Tibial nerve (tissue), 4 donors: Measurements from ENCODE around the gene FUT6. TPM values are rescaled to one million over a fixed set of nuclear protein-coding genes. Genes with fewer than 3 reads are reported as not detected.

Source experiments
- DNase-seq, 2 donors: peaks; one replicate each; pipeline ENCODE4 v3.0.0-alpha.2; 2019; ENCODE audit warnings: low spot score in 2 of 2
- H3K27ac ChIP-seq, 4 donors: fragments of 200-600 bp; sonication (generic) in 3 of 4; one replicate each; pipeline ENCODE4 v1.5.1; 2017 to 2019; ENCODE audit warnings: mild to moderate bottlenecking in 1 of 4
- H3K27me3 ChIP-seq, 2 donors: fragments of 200-600 bp; sonication (generic) in 1 of 2; one replicate each; pipeline versions ENCODE4 v1.5.1 to v1.6.0; 2017 to 2019
- H3K36me3 ChIP-seq, 3 donors: fragments of 200-600 bp; sonication (generic); one replicate each; pipeline ENCODE4 v1.5.1; 2018 to 2019
- H3K4me1 ChIP-seq, 4 donors: fragments of 200-600 bp; sonication (generic) in 3 of 4; one replicate each; pipeline ENCODE4 v1.5.1; 2017 to 2019
- H3K4me3 ChIP-seq, 4 donors: fragments of 200-600 bp; sonication (generic) in 3 of 4; one replicate each; pipeline ENCODE4 v1.5.1; 2017 to 2019; ENCODE audit warnings: mild to moderate bottlenecking in 1 of 4, moderate library complexity in 1 of 4
- H3K9me3 ChIP-seq, 4 donors: fragments of 200-600 bp; sonication (generic) in 3 of 4; one replicate each; pipeline ENCODE4 v1.5.1; 2017 to 2019
- EP300 ChIP-seq, 2 donors: sonication (generic); formaldehyde crosslinking; IDR thresholded peaks; one replicate each; pipeline ENCODE4 v1.6.1; 2017; ENCODE audit warnings: antibody characterized with exemption in 2 of 2, mild to moderate bottlenecking in 1 of 2
- POLR2A ChIP-seq, 2 donors: fragments of 450-650 bp; IDR thresholded peaks; one replicate each; pipeline ENCODE4 v1.6.1; 2017; ENCODE audit warnings: antibody characterized with exemption in 2 of 2, mild to moderate bottlenecking in 2 of 2, moderate library complexity in 2 of 2
- WGBS, 2 donors: methylation state at CpG; one replicate each; pipeline ENCODE4 v1.1.5; 2018; 5-methylcytosine and 5-hydroxymethylcytosine counted together
- total RNA-seq, 4 donors: library from RNA; depleted of rRNA; stranded (reverse); fragments of >200 nt; gene quantifications; one replicate each; pipeline ENCODE4 v1.1.0, GENCODE V29; 2016
- TF ChIP-seq, protein P1 (sequence below), 5 experiments: fragments of 200-600 bp in 3 of 5; fragments of 450-650 bp in 2 of 5; sonication (generic) in 3 of 5; IDR thresholded peaks; one replicate each; pipeline ENCODE4 v1.5.1; 2016 to 2019; ENCODE audit warnings: antibody characterized with exemption in 5 of 5, mild to moderate bottlenecking in 3 of 5, moderate library complexity in 2 of 5

Gene FUT6
- total RNA-seq, 4 donors from 2014 or later, result not detected

DNA sequence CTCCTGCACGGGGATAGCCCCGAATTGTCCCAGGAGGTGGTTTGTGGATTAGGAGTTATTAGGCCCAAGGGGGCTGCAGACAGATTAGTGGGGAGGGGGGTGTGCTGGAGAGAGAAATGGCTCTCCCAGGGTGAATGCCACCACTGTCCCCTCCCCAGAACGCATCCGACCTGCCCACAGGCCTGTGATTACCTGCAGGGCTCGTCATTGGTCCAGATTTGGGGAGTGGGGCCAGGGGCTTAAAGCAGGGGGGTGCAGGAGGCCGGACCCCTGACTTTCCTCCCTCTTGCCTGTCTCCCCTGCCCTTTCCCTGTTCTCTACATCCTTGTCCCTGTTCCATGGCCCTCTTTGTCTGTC is 33.4 kb downstream of the FUT6 start:
- TF ChIP-seq, protein P1, sequence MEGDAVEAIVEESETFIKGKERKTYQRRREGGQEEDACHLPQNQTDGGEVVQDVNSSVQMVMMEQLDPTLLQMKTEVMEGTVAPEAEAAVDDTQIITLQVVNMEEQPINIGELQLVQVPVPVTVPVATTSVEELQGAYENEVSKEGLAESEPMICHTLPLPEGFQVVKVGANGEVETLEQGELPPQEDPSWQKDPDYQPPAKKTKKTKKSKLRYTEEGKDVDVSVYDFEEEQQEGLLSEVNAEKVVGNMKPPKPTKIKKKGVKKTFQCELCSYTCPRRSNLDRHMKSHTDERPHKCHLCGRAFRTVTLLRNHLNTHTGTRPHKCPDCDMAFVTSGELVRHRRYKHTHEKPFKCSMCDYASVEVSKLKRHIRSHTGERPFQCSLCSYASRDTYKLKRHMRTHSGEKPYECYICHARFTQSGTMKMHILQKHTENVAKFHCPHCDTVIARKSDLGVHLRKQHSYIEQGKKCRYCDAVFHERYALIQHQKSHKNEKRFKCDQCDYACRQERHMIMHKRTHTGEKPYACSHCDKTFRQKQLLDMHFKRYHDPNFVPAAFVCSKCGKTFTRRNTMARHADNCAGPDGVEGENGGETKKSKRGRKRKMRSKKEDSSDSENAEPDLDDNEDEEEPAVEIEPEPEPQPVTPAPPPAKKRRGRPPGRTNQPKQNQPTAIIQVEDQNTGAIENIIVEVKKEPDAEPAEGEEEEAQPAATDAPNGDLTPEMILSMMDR (IDR thresholded peaks at IDR 0.05), result peak in 1 of 5 experiments; percentile 5
- no peak for TF ChIP-seq POLR2A (IDR thresholded peaks at IDR 0.05)
- Histone ChIP-seq H3K36me3 (no peaks in the 10 kb centered on the region), H3K4me1 (peaks cover 0 to 30% (median 6%) of the 10 kb centered on the region in 4 donors), H3K9me3 (no peaks in the 10 kb centered on the region), H3K27me3 (peaks cover 3 to 57% of the 10 kb centered on the region in 2 donors), H3K27ac (no peak overlapping the region), H3K4me3 (no peak overlapping the region)
- WGBS, 2 donors, result 28 to 32% methylated on average over 6 of the region's 6 CpGs
- no peak for DNase-seq

DNA sequence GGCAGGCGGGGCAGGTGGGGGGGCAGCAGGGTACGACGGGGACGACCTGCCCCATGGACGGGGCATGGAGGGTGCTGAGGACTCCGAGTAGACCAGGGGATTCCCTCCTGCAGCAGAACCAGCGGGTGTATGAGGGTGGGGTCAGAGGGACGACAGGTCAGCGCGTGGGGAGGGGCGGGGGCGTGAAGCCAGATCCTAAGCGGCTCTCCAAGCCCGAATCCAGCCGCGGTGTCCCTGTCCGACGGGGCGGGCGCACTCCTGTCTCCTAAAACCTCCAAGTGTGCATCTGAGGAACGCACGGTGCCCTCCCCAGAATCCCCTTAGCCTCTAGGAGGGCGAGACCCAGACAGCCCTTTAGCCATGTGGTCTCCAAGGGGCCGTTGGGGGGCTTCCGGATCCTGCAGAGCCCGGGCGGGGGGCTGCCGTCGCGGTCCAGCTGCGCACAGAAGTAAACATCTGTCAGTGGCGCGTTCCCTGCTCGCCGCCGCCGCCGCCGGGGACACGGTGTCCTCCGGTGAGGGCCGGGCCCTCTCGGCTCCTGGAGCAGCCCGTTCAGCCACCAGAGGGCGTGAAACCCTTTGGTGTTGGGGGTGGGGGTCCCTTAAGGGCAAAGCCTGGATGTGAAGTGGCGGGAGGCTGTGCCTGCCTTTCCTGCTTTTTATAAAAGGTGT is 33.9 kb downstream of the FUT6 start:
- Histone ChIP-seq H3K9me3 (no peaks in the 10 kb centered on the region), H3K36me3 (no peaks in the 10 kb centered on the region), H3K4me1 (peaks cover 0 to 32% (median 6%) of the 10 kb centered on the region in 4 donors), H3K27me3 (peaks cover 3 to 63% of the 10 kb centered on the region in 2 donors), H3K4me3 (peak overlapping the region in 2 of 4 donors; percentile 9 to 16), H3K27ac (no peak overlapping the region)
- peak in 1 of 2 donors; percentile 22 for DNase-seq
- TF ChIP-seq, protein P1 (IDR thresholded peaks at IDR 0.05), result peak; percentile 34 to 57 (median 56)
- TF ChIP-seq POLR2A (IDR thresholded peaks at IDR 0.05), result no peak
- 2 to 6% methylated on average over 13 to 27 of the region's 46 CpGs for WGBS, 2 donors

DNA sequence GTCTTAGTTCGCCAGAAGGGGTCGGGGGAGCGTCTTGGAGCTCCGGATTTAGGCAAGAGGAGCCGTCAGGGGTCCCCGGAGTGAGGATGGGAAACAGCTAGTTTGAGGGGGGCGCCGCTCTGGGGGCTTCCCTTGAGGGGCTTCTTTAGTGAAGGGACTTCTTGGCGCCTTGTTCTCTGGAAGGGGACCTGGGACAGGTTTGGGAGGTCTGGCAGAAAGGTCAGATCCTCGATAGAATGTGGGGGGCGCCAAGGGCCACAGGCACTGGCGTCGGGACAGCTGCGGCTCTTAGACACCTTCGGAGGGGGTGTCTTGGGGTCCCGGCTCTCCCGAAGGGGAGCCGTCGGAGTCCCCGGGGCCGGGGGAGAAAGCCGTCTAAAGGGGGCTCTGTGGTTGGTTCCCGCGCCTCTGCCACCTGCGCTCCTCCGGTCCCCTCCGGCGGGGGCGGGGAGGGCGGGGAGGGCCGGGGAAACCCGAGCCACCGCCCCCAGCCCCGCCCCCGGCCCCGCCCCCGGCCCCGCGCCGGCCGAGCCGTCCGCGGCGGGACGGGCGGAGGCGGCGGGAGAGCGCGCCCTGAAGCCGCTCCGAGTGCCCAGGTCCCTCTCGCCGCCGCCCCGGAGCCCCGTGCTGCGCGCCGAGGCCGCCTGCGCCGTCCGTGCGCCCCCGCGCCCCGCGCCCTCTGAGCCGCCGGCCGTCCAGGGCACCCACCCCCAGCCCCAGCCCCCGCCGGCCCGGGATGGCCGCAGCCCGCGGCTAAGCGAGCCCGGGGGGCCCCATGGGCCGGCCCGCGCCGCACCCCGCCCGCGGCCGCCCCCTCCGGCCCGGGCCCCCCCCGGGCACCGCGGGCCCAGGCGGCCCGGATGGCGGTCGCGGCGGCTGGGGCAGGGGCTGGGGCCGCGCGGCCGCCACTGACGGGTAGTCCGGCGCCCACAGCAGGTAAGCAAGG is 34.7 kb downstream of the FUT6 start, which contains the start of gene NRTN:
Gene NRTN, plus strand, starts transcription at position 552 of the 946 bp plus-strand sequence. CDS start 19,099 bp downstream, outside the sequence.
- Histone ChIP-seq H3K27ac (no peak within 1 kb of the TSS), H3K36me3 (no peaks in the 10 kb centered on the region), H3K4me3 (peak within 1 kb of the TSS in 3 of 4 donors; percentile 9 to 34 (median 12)), H3K27me3 (peaks cover 3 to 71% of the 10 kb centered on the region in 2 donors), H3K9me3 (no peaks in the 10 kb centered on the region), H3K4me1 (peaks cover 0 to 40% (median 7%) of the 10 kb centered on the region in 4 donors)
- TF ChIP-seq, protein P1 (IDR thresholded peaks at IDR 0.05), result no peak
- TF ChIP-seq POLR2A (IDR thresholded peaks at IDR 0.05) (no peak), EP300 (IDR thresholded peaks at IDR 0.05) (no peak)
- 3 to 4% methylated on average over 22 to 40 of the region's 107 CpGs for WGBS, 2 donors
- DNase-seq, result no peak

DNA sequence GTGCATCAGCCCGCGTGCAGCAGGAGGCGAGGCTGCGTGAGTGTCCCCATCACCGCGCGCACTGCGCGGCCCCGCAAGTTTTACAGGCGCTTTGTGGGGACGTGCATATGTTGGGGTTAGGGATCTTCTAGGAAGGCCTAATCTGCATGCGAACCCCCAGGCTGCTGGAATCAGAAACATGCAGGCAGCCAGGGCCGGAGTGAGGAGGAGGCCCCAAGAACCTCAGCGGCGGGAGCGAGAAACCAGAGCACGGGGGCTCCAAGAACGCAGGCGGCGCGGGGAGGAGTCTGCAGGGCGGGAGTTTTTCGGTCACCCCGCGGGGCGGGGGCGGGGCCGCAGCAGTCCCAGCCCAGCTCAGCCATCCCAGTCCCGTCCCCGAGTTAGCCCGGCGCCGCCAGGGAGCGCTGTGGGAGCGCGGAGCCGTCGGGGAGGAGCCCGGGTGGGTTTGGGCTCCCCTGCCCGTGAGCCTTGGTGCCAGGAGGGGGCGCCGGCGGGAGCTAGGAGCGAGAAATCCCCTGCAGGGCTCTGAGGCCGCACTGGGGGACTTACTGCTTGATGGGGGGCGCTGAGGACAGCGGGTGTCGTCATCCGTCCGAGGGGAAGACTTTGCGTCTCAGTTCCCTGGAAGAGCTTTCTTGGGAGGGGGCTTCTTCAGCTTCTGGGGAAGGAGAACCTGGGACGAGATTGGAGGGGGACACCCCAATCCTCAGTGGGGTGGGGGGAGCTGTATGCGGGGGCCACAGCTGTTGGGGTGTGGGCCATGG is 35.6 kb downstream of the FUT6 start:
- TF ChIP-seq, protein P1 (IDR thresholded peaks at IDR 0.05), result peak; percentile 79 to 85 (median 81)
- no peak for TF ChIP-seq EP300 (IDR thresholded peaks at IDR 0.05)
- H3K4me1 ChIP-seq, result peaks cover 0 to 41% (median 7%) of the 10 kb centered on the region in 4 donors
- peak overlapping the region in 2 of 4 donors; percentile 12 to 34 for H3K4me3 ChIP-seq
- H3K9me3 ChIP-seq, result no peaks in the 10 kb centered on the region
- H3K27ac ChIP-seq, result no peak overlapping the region
- peak; percentile 38 to 63 for DNase-seq
- peaks cover 3 to 79% of the 10 kb centered on the region in 2 donors for H3K27me3 ChIP-seq
- H3K36me3 ChIP-seq, result no peaks in the 10 kb centered on the region
- WGBS, 2 donors, result 1 to 4% methylated on average over 29 to 35 of the region's 54 CpGs
